HG02798 (cell line): Measurements from ENCODE around the gene KLHDC2.
"Not testable (repeated sequence)": the region's sequence is repeated elsewhere in the genome, so short reads cannot be mapped to it uniquely, and the experiment has no call there.

Source experiments
- ATAC-seq: cut with Tn5 transposase; IDR thresholded peaks from one replicate; pipeline ENCODE4 v1.9.1; 2021; ENCODE audit warnings: mild to moderate bottlenecking; ENCODE audit not compliant: unreplicated experiment, poor library complexity

The KLHDC2 gene

GRCh38 chr14:49767571-49768300 is at the start of gene KLHDC2:
Gene KLHDC2 (plus strand): TSS chr14:49768153. CDS start chr14:49768469, 316 bp downstream.
- peak; percentile 96 for ATAC-seq

GRCh38 chr14:49720744-49721143 is 47.2 kb upstream of the KLHDC2 start:
- no peak for ATAC-seq

- not testable (repeated sequence) for ATAC-seq
Observed at GRCh38 chr14:49721733-49722435, 46.1 kb upstream of the KLHDC2 start.

GRCh38 chr14:49727171-49727570 is 40.8 kb upstream of the KLHDC2 start:
- no peak for ATAC-seq

- no peak for ATAC-seq
Observed at GRCh38 chr14:49732896-49733295, 35.1 kb upstream of the KLHDC2 start.

GRCh38 chr14:49733836-49734235 is 34.1 kb upstream of the KLHDC2 start:
- ATAC-seq, result no peak

- ATAC-seq, result not testable (repeated sequence)
Observed at GRCh38 chr14:49735669-49736068, 32.3 kb upstream of the KLHDC2 start.

GRCh38 chr14:49745191-49745590 is 22.8 kb upstream of the KLHDC2 start:
- no peak for ATAC-seq

- ATAC-seq, result not testable (repeated sequence)
Observed at GRCh38 chr14:49746476-49746875, 21.5 kb upstream of the KLHDC2 start.

GRCh38 chr14:49754570-49755097 is 13.3 kb upstream of the KLHDC2 start:
- no peak for ATAC-seq

GRCh38 chr14:49755378-49755777 is 12.6 kb upstream of the KLHDC2 start:
- ATAC-seq, result no peak

GRCh38 chr14:49761839-49762551 is 6.0 kb upstream of the KLHDC2 start:
- ATAC-seq, result no peak

- no peak for ATAC-seq
Observed at GRCh38 chr14:49766839-49767238, 1.1 kb upstream of the KLHDC2 start.

- ATAC-seq, result no peak
Observed at GRCh38 chr14:49767270-49767570, 733 bp upstream of the KLHDC2 start.

- ATAC-seq, result peak; percentile 27
Observed at GRCh38 chr14:49768301-49769121, 558 bp downstream of the KLHDC2 start.

GRCh38 chr14:49769171-49769570 is 1.2 kb downstream of the KLHDC2 start:
- ATAC-seq, result no peak

GRCh38 chr14:49769581-49770211 is 1.7 kb downstream of the KLHDC2 start:
- no peak for ATAC-seq

GRCh38 chr14:49770212-49770817 is 2.4 kb downstream of the KLHDC2 start:
- no peak for ATAC-seq

GRCh38 chr14:49771691-49772090 is 3.7 kb downstream of the KLHDC2 start:
- ATAC-seq, result not testable (repeated sequence)
